Putamen (tissue), 1 donor: ENCODE data around the gene MCCD1.
"Not testable (repeated sequence)": the region's sequence is repeated elsewhere in the genome, so short reads cannot be mapped to it uniquely, and the experiment has no call there.

Source experiments
- DNase-seq: peaks from one replicate; pipeline ENCODE4 v3.0.0-alpha.2; 2016; ENCODE audit warnings: low spot score

The MCCD1 gene

DNA sequence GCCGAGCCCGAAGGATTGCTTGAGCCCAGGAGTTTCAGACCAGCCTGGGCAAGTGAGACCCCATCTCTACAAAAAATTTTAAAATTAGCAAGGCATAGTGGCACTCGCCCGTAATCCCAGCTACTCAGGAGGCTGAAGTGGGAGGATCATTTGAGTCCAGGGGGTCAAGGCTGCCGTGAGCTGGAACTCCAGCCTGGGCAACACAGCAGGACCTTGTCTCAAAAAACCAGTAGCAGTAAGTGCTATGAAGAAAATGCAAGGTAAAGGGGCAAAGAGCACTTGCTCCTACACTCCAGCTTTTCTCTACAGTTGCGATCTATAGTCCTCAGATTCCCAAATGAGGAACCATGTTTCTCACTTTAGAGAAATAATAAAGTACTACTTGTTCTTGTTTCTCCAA, 14.9 kb downstream of the MCCD1 start:
- DNase-seq: no peak

DNA sequence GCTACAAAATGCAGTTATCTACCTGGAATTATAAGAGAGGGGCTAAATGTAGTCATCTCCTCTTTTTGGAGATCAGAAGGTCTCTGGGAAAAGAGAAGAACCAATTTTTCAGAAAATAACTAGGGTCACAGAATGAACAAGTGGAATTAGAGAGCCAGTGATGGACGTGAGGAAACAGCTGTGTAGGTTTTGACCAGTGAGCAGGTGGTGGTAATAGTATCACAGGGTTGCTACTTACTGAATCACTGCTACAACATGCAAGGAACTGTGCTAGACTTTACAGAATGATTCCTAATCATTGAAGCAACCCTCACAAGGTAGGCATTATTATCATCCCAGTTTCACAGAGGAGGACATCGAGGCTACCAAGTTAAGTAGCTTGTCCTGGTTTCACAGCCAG, 15.9 kb downstream of the MCCD1 start:
- DNase-seq: no peak

DNA sequence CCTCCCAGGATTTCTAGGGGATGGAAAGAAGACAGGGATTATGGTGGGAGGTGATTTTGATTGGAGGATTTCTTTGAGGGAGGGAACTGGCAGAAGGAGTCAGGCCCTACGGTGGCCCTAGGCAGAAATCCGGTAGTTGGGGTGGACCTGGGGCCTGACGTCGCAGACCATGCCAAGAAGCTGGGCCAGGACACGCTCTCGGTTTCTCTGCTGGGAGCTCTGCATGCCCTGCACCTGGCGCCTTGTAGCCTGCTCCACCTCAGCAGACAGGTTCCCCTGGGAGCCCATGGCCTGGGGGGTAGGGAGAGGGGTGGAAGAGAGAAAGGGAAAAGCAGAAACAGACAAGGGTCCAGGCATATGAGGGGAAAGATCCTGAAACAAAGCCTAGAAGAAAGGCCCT, 16.5 kb downstream of the MCCD1 start:
- DNase-seq: no peak

DNA sequence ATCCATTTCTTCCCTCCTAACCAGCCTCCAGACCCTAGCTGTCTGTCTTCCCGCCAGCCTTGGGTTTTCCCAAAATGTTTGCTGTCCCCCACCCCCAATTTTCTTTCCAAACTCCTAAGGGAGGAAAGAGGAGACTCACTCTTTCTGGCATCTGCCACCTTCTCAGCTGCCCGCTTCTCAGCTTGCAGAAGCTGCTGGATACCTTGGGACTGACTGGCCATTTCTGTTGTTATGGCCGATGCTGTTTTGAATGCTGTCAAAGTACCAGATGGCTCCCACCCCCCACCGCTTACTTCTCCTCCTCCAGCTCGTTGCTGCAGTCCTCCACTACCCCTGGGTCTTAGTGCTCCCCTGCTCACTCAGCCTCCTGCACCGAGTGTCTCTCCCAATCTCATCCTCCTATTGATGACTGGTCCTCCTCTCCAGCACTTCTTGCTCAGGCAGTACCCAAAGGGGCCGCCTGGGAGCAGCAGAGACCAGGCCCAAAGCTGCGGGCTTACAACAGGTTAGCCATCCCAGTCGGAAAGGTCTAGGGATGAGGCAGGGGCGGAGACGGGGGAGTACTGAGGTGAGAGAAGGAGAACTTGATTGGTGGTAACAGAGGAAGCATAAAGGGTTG, 17.7 kb downstream of the MCCD1 start, which contains the start of gene ATP6V1G2:
Gene ATP6V1G2 (minus strand): TSS at position 270 of the 619 bp plus-strand sequence. CDS start 49 bp downstream, at position 221.
- peak; percentile 94 for DNase-seq

DNA sequence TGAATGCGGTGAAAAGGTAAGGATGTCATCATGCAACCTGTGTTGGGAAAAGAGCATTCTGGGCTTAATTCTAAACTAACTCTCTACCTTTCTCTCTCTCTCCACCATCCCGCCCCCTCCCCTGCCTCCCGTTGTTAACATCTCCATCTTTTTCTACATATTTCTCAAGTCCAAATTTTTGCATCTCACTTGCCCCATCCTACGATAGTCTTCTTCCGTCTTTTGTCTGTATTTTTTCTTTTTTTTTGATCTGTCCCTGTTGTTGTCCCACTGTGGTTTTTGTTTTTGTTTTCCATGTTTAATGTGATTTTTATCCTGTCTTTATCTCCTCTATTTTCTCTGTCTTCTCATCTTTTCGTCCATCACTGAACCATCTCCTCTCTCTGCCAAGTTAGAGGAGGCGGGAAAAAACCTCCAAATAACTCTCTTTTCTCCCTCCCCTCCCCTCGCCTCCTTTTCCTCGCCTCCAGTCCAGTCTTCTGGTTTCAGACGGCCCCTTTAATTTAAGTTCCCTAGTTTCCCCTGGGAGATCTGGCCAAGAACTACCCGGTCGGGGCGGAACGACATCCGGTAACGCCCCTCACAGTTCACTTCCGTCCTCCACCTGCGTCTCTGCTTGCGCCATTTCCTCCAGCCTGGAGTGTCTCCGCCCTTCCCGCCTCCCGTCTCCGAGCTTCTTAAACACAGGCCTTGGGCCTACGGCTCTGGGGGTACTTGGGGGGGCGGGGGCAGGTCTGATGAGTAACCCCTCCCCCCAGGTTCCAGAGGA, 18.4 kb downstream of the MCCD1 start, which contains the start of gene NFKBIL1:
Gene NFKBIL1 (plus strand): TSS at position 651 of the 769 bp plus-strand sequence. CDS start 87 bp downstream, at position 738.
- DNase-seq: peak; percentile 98

DNA sequence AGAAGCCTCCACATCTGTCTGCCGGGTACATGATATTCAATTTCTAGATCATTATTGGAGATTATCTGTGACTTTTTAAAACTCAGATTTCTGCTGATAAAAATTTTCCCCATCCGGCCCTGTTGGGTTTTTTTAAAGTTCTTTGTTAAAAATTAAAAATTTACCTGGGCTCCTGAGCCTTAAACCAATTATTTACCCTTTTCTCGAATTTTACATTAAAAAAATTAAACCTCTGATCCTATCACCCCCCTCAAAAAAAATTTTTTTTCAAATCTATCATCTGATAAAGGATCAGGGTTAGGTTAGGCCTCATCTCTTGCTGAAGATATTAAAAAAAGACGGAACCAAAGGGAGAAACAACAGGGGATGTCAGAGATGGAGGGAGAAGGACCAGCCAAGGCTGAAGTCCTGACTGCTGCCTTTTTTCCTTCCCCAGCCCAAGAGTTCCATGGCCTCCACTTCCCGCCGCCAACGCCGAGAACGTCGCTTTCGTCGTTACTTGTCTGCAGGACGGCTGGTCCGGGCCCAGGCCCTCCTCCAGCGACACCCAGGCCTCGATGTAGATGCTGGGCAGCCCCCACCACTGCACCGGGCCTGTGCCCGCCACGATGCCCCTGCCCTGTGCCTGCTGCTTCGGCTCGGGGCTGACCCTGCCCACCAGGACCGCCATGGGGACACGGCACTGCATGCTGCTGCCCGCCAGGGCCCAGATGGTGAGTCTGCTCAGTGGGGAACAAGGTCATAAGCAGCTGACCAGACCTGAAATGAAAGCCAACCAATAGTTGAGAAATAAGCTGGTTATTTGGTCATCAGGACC, 19.2 kb downstream of the MCCD1 start:
- DNase-seq: no peak

DNA sequence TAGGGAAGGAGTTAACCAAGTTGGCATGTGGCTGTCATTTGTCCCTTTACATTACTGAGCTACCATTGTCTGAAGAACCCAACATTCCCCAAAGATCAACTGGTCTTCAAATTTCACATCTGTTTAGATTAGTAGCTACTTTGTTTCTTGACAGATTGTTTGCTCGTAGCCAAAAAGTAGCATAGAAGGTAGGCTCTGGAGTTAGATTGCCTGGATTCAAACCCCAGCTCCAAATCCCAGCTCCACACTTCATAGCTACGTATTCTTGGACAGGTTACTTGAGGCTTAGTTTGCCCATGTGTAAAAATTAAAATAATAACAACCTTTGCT, 19.7 kb downstream of the MCCD1 start:
- no peak for DNase-seq

DNA sequence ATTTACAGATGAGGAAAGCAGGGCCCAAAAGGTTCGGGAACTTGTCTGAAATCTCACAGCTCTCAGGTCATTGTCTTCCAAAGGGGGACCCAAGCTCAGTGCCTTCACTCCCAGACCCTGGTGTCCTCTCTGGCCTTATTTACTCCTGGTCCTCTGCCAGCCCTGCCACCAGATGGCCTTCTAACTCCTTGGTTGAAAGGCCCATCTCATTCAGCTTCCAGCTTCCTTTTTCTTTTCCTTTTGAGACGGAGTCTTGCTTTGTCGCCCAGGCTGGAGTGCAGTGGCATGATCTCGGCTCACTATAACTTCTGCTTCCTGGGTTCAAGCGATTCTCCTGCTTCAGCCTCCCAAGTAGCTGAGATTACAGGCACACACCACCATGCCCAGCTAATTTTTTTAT, 22.6 kb downstream of the MCCD1 start:
- not testable (repeated sequence) for DNase-seq

DNA sequence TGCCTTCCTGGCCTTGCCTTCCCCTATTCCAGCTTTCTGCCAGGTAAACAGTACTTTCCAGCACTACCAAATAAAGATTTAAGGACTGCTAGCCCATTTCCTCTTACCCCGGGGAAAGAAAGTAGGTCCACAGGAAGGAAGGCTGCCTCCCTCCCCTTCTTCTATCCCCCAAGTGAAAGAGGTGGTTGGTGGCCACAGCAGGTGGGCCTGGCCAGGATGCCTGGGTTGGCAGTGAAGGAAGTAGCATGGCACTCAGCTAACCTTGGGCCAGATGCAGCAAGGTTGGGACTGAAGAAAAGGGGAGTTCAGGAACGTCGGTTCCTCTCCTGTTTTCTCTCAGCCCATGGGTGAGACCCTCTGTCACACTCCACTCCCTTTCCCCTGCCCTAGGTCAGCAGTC, 27.5 kb downstream of the MCCD1 start:
- DNase-seq: no peak

DNA sequence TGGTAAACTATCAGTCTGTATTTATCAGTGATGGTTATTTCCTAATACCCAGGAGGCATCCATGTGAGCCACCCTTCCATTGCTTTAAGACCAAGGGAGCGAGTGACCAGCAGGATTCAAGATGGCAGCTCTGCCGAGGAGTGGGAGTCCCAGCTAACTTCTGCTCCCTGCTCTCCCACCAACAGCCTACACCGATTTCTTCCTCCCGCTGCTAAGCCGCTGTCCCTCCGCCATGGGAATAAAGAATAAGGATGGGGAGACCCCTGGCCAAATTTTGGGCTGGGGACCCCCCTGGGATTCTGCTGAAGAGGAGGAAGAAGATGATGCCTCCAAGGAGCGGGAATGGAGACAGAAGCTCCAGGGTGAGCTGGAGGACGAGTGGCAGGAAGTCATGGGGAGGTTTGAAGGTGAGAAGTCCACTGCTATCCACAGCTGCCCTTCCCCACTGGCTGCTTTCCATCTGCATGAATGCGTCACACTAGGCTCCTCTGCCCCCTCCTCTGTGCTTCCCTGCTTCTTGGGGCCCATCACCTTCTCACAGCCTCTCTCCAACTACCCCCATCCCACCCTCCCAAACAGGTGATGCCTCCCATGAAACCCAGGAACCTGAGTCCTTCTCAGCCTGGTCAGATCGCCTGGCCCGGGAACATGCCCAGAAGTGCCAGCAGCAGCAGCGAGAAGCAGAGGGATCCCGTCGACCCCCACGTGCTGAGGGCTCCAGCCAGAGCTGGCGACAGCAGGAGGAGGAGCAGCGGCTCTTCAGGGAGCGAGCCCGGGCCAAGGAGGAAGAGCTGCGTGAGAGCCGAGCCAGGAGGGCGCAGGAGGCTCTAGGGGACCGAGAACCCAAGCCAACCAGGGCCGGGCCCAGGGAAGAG, 28.9 kb downstream of the MCCD1 start:
- no peak for DNase-seq

DNA sequence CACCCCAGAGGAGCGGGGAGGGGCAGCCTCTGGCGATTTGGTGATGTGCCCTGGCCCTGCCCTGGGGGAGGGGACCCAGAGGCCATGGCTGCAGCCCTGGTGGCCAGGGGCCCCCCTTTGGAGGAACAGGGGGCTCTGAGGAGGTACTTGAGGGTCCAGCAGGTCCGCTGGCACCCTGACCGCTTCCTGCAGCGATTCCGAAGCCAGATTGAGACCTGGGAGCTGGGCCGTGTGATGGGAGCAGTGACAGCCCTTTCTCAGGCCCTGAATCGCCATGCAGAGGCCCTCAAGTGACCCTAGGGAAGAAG, 29.5 kb downstream of the MCCD1 start:
- no peak for DNase-seq

DNA sequence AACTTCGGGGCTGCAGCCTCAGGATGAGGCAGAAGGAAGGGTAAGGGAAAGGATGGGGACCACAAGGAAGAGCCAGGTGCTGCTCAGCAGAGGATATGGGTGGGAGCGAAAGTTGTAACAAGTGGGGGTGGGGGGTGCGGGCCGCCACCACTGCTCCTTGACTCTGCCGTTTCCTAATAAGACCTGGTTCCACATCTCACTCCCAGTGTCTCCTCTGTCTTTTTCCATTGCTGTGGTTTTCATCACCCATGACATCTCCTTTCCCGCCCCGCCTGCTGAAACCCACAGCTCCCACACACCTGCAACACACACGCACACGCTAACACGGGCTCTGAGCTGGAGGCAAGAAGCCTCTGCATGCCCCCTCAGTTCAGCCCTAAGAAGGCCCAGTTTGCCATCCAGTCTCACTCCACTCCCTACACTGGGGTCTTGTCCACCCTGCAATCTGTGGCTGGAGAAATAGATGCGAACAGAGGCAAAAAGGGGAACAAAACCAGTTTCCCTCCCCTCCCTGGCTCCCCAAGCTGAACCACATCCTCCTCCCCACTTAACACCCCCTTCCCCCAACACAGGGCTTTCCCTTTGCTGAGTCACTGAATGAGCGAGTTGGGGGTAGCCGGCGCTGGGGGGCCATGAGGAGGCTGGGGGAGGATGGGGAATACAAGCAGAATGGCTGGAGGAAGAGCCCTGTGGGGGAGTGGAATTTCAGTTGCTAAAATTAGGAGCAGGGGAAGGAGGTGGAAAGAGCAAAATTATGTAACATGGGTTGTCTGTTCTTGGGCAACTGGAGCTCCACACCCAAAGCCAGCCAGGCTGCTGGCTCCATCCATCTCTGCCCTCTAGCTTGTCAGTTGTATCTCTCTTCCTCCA, 30.1 kb downstream of the MCCD1 start:
- DNase-seq: peak; percentile 82

DNA sequence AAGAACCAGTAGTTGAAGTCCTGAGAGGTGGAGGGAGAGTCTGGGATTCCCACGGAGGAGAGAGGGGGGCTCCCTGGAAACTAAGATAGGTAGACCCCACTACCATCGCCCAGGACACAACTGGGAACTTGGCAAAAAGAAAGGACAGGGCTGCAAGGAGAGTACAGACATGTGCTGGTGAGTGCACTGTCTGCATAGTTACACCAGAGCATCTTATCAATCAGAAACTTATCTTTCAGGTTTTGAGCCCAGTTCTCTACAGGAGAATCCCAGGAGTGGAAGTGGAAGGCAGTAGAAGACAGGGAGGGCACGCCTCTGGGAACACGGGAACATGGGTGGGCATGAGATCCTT, 30.8 kb downstream of the MCCD1 start:
- no peak for DNase-seq

DNA sequence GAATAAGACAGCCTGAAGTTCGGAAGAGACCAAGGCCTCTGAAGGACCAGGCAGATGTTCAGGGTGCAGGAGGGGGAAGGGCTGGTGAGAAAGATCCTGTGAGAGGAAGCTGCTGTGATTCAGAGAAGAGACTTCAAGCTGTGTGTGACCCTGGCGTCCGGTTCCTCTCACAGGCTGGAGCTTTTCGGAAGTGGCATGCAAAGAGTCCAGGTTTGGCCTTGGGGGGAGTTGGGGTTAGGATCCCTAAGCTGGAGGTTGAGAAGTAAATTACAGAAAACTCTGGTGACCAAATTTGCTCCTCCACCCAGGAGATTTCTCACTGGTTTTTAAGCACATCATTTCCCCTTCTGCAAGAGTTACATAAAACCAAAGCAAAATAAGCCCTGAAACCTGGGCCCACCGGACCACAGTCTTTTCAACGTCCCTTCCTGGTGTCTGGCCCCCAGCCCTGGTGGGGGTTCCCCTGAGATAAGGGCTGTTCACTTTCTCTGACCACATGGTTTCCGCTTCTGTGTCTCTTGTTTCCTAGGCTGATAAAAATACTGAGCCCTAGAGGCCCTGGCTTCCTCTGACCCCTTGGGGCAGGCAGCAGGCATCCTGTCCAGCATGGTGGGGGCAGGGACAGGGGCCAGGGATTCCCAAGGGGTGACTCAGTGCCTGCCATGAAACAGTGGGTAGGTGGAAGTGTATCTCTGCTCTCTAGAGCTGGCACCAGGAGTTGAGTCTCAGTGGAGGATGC, 31.4 kb downstream of the MCCD1 start:
- DNase-seq: peak; percentile 61

DNA sequence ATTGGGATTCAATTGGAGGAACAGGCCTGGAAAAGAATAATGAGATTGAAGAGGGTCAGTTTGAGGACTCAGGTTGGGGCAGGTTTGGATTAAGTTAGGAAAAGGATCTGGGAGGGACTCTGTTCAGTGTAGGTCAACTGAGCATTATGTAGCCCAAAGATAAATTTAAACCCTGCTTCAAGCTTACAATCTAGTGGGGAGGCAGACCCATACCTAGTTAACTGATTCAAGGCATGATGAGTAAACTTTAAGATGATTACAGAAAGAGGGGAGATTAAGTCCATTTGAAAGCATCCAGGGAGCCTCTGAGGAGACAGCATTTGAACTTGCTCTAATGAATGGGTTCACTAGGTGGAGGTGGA, 31.9 kb downstream of the MCCD1 start:
- no peak for DNase-seq

DNA sequence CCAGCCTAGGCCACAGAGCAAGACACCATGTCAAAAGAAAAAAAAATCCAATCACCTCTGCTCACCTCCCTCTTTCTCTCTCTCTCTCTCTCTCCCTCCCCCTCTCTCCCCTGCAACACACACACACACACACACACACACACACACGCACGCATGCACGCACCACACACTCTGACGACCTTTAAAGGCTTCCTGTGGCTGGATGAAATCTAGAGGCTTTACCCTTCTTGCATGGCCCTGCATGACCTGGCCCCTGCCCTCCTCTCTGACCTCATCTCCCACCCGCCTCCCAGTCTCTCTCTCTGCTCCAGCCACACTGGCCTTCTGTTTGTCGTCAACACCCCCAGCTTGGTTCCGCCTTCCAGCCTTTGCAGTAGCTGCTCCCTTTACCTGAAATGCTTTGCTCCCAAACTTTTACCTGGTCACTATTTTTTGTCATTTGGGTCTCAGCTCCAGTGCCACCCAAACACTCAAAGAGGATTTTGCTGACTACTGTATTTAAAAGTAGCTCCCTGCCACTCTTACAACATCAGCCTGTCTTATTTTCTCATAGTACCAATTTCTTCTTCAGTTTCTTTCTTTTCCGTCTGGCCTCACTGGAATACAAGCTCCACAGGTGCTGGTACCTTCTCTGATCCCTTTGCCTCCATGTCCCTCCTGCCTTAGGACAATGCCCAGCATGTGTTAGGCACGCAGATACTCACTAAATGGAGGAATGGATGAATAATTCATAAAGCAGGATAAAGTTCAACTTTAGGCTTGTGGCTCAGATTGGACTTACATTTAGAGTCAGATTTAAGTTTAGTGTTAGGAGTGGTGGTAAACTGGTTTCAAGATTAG, 39.0 kb downstream of the MCCD1 start:
- DNase-seq: no peak

DNA sequence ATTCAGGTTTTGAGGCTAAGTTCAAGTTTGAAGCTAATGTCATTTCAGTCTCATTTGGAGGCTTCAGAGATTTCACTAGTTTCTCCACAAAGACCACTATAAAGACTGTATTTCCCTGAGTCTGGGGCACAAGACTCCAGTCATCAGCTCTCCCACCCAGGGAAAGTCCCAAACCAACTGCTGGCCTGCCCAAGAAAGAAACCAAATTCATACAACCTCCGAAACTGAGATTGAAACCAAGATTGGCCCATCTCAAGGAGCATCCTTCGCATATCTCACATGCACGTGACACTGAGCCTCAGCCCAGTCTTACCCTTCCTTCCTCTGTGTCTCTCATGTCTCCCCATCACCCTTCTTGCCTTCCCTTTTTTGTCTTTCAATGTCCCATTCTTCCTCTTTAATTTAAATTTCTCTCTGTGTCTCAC, 39.8 kb downstream of the MCCD1 start:
- DNase-seq: no peak

DNA sequence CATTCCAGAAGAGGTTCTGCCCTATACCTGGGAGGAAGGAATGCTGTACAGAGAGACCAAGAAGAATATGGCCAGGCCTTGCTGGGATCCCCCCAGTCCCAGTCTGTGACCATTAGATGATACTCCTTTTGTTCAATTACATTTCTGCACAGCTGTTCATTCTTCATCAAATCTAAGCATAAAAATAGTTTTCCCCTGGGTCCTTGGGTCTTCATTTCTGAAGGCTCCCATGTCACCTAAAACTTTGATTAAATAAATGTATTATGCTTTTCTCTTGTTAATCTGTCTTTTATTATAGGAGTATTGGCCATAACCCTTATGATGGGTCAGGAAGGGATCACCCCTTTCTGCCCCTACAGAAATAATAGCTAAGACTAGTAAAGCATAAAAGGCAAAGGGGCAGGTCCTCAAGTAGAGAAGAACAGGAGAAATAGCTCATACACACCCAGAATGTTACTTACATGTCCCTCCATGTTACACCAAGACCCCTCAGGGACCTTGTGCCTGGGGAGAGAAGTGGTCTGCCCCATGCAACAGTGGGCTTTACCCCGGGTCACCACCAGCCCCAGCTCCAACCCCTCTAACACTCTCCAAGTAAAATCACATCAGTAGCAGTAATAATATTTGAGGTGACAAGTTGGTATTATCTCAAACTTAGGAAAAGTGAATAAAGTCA, 41.2 kb downstream of the MCCD1 start:
- DNase-seq: no peak
